Pons (tissue), 1 donor: ENCODE results near the gene SKOR2.
A peak's percentile ranks its signal among the peaks of the same experiment; 100 is the strongest.

Experiments used
- DNase-seq: peaks from one replicate; pipeline ENCODE4 v3.0.0-alpha.2; 2016; ENCODE audit warnings: low spot score

Gene SKOR2, protein sequence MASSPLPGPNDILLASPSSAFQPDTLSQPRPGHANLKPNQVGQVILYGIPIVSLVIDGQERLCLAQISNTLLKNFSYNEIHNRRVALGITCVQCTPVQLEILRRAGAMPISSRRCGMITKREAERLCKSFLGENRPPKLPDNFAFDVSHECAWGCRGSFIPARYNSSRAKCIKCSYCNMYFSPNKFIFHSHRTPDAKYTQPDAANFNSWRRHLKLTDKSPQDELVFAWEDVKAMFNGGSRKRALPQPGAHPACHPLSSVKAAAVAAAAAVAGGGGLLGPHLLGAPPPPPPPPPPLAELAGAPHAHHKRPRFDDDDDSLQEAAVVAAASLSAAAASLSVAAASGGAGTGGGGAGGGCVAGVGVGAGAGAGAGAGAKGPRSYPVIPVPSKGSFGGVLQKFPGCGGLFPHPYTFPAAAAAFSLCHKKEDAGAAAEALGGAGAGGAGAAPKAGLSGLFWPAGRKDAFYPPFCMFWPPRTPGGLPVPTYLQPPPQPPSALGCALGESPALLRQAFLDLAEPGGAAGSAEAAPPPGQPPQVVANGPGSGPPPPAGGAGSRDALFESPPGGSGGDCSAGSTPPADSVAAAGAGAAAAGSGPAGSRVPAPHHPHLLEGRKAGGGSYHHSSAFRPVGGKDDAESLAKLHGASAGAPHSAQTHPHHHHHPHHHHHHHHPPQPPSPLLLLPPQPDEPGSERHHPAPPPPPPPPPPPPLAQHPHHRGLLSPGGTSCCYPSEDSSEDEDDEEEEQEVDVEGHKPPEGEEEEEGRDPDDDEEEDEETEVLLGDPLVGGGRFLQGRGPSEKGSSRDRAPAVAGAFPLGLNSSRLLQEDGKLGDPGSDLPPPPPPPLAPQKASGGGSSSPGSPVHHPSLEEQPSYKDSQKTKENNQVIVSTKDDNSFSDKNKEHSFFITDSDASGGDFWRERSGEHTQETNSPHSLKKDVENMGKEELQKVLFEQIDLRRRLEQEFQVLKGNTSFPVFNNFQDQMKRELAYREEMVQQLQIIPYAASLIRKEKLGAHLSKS

GRCh38 chr18:47251289-47252120, at the start of gene SKOR2:
Gene SKOR2, minus strand, starts transcription at chr18:47251660. Its CDS starts 2,477 bp downstream, at chr18:47249183.
- no peak for DNase-seq

GRCh38 chr18:47296462-47296861, 45.0 kb upstream of the SKOR2 start:
- no peak for DNase-seq

- no peak for DNase-seq
These were observed 43.3 kb upstream of the SKOR2 start for GRCh38 chr18:47294801-47295200.

DNA sequence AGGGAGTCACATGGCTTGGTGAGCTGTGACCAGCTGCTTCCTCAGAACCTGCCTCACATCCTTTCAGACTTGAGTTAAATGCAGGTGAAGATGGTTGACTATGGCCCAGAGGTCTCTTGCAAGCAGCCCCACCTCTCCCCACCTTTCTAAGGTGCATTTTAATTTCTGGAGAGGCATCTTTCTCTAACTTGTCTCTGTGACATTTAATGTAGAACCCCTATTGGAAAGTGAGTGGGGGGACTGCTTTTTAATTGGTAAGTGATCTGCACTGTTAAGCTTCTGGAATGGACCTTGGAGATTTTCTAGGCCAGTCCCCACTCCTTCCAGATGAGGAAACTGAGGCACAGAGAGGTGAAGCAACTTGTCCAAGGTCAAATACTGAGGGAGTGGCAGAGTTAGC, 37.3 kb upstream of the SKOR2 start:
- no peak for DNase-seq

- DNase-seq: peak; percentile 56
These were observed 36.6 kb upstream of the SKOR2 start for GRCh38 chr18:47287911-47288585.

- no peak for DNase-seq
These were observed 35.4 kb upstream of the SKOR2 start for GRCh38 chr18:47286776-47287410.

DNA sequence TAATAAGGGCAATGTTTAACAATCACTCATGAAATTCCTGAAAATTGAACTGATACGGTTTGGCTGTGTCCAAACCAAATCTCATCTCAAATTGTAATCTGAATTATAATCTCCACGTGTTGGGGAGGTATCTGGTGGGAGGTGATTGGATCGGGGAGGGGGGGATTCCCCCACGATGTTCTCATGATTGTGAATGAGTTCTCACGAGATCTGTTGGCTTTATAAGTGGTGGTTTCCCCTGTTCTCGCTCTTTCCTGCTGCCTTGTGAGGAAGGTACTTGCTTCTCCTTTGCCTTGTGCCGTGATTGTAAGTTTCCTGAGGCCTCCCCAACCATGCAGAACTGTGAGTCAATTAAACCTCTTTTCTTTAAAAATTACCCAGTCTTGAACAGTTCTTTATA, 34.0 kb upstream of the SKOR2 start:
- no peak for DNase-seq

- no peak for DNase-seq
These were observed 33.4 kb upstream of the SKOR2 start for GRCh38 chr18:47284721-47285395.

- DNase-seq: no peak
These were observed 32.0 kb upstream of the SKOR2 start for GRCh38 chr18:47283476-47283875.

DNA sequence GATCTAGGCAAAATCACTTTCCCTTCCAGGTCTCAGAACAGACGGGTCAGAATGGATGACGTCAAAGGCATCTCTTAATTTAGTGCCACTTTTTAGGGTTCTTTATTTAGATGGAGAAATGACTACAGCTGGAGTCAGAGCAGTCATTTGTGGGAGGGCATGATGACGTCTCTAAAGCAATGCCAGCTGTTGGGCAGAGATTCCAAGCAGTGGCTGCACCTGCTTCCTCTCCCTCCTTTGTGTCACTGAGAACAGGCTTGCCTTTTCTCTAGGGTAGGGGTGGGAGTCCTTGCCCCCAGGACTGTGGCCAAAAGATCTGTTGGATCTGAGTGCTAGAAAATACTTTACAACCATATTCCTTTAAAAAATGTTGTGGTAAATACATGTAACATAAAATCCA, 28.7 kb upstream of the SKOR2 start:
- no peak for DNase-seq

GRCh38 chr18:47274961-47275360, 23.5 kb upstream of the SKOR2 start:
- no peak for DNase-seq

DNA sequence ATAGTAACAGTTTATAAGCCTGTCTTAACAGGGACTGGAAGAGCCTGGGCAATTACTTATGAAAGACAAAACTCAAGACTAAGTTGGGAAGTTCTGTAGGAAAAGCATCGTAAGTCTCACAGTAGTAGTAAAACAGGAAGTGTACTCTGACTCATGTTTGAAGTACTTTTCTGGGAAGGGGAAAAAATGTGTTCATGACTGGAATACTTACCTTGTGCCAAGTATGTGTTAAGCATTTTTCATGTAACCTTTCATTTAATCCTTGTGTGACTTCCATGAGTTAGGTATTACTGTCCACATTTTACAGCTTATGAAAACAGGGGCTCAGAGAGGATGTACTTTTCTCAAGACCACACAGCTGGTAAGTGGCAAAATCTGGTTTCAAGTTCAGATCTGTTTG, 13.7 kb upstream of the SKOR2 start:
- no peak for DNase-seq

DNA sequence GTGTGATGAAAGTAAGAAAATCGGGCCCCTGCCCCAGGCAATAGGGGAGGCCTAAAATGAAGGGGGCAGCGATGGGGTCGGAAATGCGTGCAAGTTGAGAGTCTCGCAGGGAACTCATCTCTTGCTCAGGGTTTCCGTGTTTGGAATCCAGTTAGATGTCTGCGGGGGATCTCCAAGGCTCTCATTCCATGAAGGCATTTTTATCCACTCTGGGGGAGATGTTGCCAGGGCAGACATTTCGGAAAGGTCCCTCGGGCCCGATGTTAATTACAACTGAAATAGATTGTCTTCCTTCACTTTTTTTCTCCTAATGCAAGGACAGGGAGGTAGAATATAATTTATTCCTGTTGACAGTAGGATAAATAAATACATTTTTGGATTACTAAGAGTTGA, 12.8 kb upstream of the SKOR2 start:
- no peak for DNase-seq

- no peak for DNase-seq
These were observed 12.2 kb upstream of the SKOR2 start for GRCh38 chr18:47263430-47264307.

- no peak for DNase-seq
These were observed 11.6 kb upstream of the SKOR2 start for GRCh38 chr18:47263150-47263429.

GRCh38 chr18:47262301-47263149, 11.1 kb upstream of the SKOR2 start:
- no peak for DNase-seq

DNA sequence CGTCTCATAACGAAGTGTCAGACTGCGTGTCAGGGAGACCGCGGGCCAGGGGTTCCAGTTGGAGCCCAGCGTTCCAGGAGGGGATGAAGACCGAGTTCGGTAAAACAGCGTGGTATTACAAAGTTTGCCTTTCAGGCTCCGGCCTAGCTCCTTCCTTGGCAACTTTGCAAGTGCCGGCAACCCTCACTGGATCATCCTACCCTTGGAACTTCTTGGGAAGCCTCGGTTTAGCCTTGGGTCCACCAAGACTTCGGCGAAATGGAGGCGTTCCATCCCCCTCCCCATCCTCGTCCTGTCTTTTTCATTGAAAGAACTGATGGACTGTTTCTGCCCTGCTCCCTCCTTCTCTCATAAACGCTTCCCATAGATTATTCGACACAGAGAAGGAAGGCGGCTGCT, 10.4 kb upstream of the SKOR2 start:
- DNase-seq: no peak

- no peak for DNase-seq
These were observed 9.7 kb upstream of the SKOR2 start for GRCh38 chr18:47260924-47261701.
